Naive thymus-derived CD8-positive, alpha-beta T cell (primary cell): ENCODE results near the gene WASHC1. TPM values are rescaled to one million over a fixed set of nuclear protein-coding genes. Genes with fewer than 3 reads are reported as not detected.

ENCODE experiments used
- polyA plus RNA-seq, 3 donors: library from polyadenylated mRNA; unstranded; fragments of 300-500 nt; fragmentation: Illumina TruSeq; gene quantifications; one replicate each; pipeline ENCODE4 v1.2.3, GENCODE V29; 2021
- total RNA-seq, 8 experiments: library from RNA in 2 of 8; stranded (reverse) in 2 of 8; gene quantifications; one replicate each; pipeline ENCODE4 v1.2.3 and lab custom pipeline; 2021 to 2026

Gene WASHC1
- total and polyA plus RNA-seq, 5 experiments from 2014 or later, result 0.56 to 36.0 (median 2.4) TPM

Other genes starting within 250 kb of the WASHC1 start
- under 1 TPM in 1 of 2 experiments, not detected in 1; 0.60 TPM for gene FOXD4, start 89.0 kb upstream of the WASHC1 start, total RNA-seq
- gene FOXD4, start 89.0 kb upstream of the WASHC1 start, polyA plus RNA-seq, result not detected
- 10 to 100 TPM; 33.7 to 33.8 TPM for gene ZNG1A, start 149.6 kb upstream of the WASHC1 start, total RNA-seq
- gene ZNG1A, start 149.6 kb upstream of the WASHC1 start, polyA plus RNA-seq, result 10 to 100 TPM; 16.8 to 29.9 (median 17.3) TPM
- gene DOCK8, start 185.4 kb upstream of the WASHC1 start, total RNA-seq, result 100 to 1,000 TPM; 195 to 224 TPM
- 10 to 100 TPM; 41.5 to 52.2 (median 45.7) TPM for gene DOCK8, start 185.4 kb upstream of the WASHC1 start, polyA plus RNA-seq